Measurements from ENCODE around the gene FBXO24. TPM values are rescaled to one million over a fixed set of nuclear protein-coding genes. Genes with fewer than 3 reads are reported as not detected.

FBXO24 gene
- polyA plus RNA-seq, 1 donor (not counting 4 experiments of a cell fraction or from before 2014, with no cell fraction given) = 0.22 TPM

GRCh38 chr7:100613412-100614175 is 27.5 kb downstream of the FBXO24 start:
- Histone ChIP-seq H2AFZ (ENCODE audit: control insufficient read depth, low read length) (no peak overlapping the region), H3K79me2 (ENCODE audit: control insufficient read depth, insufficient read depth, low read length) (no peaks in the 10 kb centered on the region), H3K36me3 (ENCODE audit: control insufficient read depth in 2 of 2, extremely low read depth in 1 of 2, insufficient read depth in 2 of 2, low read length in 2 of 2) (no peaks in the 10 kb centered on the region), H3K9ac (ENCODE audit: control insufficient read depth, extremely low read depth, insufficient read depth, low read length) (no peak overlapping the region), H3K9me1 (ENCODE audit: control insufficient read depth, extremely low read depth, insufficient read depth, low read length) (no peaks in the 10 kb centered on the region), H4K20me1 (ENCODE audit: control insufficient read depth, extremely low read depth, insufficient read depth, low read length) (no peaks in the 10 kb centered on the region), H3K4me1 (ENCODE audit: control insufficient read depth, extremely low read depth, insufficient read depth, low read length) (peaks cover 9% of the 10 kb centered on the region), H3K27ac (ENCODE audit: control insufficient read depth, insufficient read depth, low read length) (no peak overlapping the region), H3K9me3 (ENCODE audit: control insufficient read depth, low read depth, low read length) (no peaks in the 10 kb centered on the region), H3K4me3 (ENCODE audit: control insufficient read depth in 2 of 3, extremely low read depth in 1 of 3, insufficient read depth in 2 of 3, low read depth in 1 of 3, low read length in 3 of 3) (peak overlapping the region in 2 of 3 experiments; percentile 90 to 92), H3K4me2 (ENCODE audit: control insufficient read depth, extremely low read depth, insufficient read depth, low read depth, low read length) (peak overlapping the region; percentile 88), H3K27me3 (ENCODE audit: control insufficient read depth, extremely low read depth, insufficient read depth, low read length) (no peaks in the 10 kb centered on the region)
- DNase-seq (ENCODE audit: low read depth, low spot score) (no peak), FAIRE-seq (no peak)
- dilution Hi-C loops (cut with MboI; ENCODE audit: extremely low pct_ligation_motif_present, low sequenced_read_pairs) = no loop called here
- TF ChIP-seq, protein P1, sequence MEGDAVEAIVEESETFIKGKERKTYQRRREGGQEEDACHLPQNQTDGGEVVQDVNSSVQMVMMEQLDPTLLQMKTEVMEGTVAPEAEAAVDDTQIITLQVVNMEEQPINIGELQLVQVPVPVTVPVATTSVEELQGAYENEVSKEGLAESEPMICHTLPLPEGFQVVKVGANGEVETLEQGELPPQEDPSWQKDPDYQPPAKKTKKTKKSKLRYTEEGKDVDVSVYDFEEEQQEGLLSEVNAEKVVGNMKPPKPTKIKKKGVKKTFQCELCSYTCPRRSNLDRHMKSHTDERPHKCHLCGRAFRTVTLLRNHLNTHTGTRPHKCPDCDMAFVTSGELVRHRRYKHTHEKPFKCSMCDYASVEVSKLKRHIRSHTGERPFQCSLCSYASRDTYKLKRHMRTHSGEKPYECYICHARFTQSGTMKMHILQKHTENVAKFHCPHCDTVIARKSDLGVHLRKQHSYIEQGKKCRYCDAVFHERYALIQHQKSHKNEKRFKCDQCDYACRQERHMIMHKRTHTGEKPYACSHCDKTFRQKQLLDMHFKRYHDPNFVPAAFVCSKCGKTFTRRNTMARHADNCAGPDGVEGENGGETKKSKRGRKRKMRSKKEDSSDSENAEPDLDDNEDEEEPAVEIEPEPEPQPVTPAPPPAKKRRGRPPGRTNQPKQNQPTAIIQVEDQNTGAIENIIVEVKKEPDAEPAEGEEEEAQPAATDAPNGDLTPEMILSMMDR (optimal IDR thresholded peaks at IDR 0.05 in 1 of 3, IDR thresholded peaks at IDR 0.05 in 1 of 3, conservative IDR thresholded peaks at IDR 0.05 in 1 of 3; ENCODE audit: extremely low read depth in 1 of 3, insufficient read depth in 2 of 3, low read length in 3 of 3) = no peak
- TF ChIP-seq EZH2 (IDR thresholded peaks at IDR 0.05; ENCODE audit: low read length) = no peak

- H3K4me2 ChIP-seq (ENCODE audit: control insufficient read depth, extremely low read depth, insufficient read depth, low read depth, low read length) = no peak overlapping the region
- no peak overlapping the region for H2AFZ ChIP-seq (ENCODE audit: control insufficient read depth, low read length)
- FAIRE-seq (no peak), DNase-seq (ENCODE audit: low read depth, low spot score) (no peak)
- no peaks in the 10 kb centered on the region for H3K36me3 ChIP-seq (ENCODE audit: control insufficient read depth in 2 of 2, extremely low read depth in 1 of 2, insufficient read depth in 2 of 2, low read length in 2 of 2)
- H4K20me1 ChIP-seq (ENCODE audit: control insufficient read depth, extremely low read depth, insufficient read depth, low read length) = no peaks in the 10 kb centered on the region
- dilution Hi-C loops (cut with MboI; ENCODE audit: extremely low pct_ligation_motif_present, low sequenced_read_pairs) = no loop called here
- H3K27ac ChIP-seq (ENCODE audit: control insufficient read depth, insufficient read depth, low read length) = no peak overlapping the region
- no peak overlapping the region for H3K9ac ChIP-seq (ENCODE audit: control insufficient read depth, extremely low read depth, insufficient read depth, low read length)
- H3K9me1 ChIP-seq (ENCODE audit: control insufficient read depth, extremely low read depth, insufficient read depth, low read length) = no peaks in the 10 kb centered on the region
- H3K79me2 ChIP-seq (ENCODE audit: control insufficient read depth, insufficient read depth, low read length) = no peaks in the 10 kb centered on the region
- peaks cover 9% of the 10 kb centered on the region for H3K4me1 ChIP-seq (ENCODE audit: control insufficient read depth, extremely low read depth, insufficient read depth, low read length)
- H3K9me3 ChIP-seq (ENCODE audit: control insufficient read depth, low read depth, low read length) = no peaks in the 10 kb centered on the region
- H3K4me3 ChIP-seq (ENCODE audit: control insufficient read depth in 2 of 3, extremely low read depth in 1 of 3, insufficient read depth in 2 of 3, low read depth in 1 of 3, low read length in 3 of 3) = no peak overlapping the region
- TF ChIP-seq, protein P1 (optimal IDR thresholded peaks at IDR 0.05 in 1 of 3, IDR thresholded peaks at IDR 0.05 in 1 of 3, conservative IDR thresholded peaks at IDR 0.05 in 1 of 3; ENCODE audit: extremely low read depth in 1 of 3, insufficient read depth in 2 of 3, low read length in 3 of 3) = no peak
- TF ChIP-seq EZH2 (IDR thresholded peaks at IDR 0.05; ENCODE audit: low read length) = no peak
- H3K27me3 ChIP-seq (ENCODE audit: control insufficient read depth, extremely low read depth, insufficient read depth, low read length) = no peaks in the 10 kb centered on the region
Observed at GRCh38 chr7:100614308-100614861, 28.3 kb downstream of the FBXO24 start.
